ENCODE measurements around the gene TIGD2. TPM values are rescaled to one million over a fixed set of nuclear protein-coding genes. Genes with fewer than 3 reads are reported as not detected.

Gene TIGD2
- total RNA-seq, 2 experiments from 2014 or later = 3.3 to 3.9 TPM

- Histone ChIP-seq H3K9me3 (ENCODE audit: control insufficient read depth in 1 of 2, insufficient read depth in 1 of 2, low read length in 2 of 2) (no peaks in the 10 kb centered on the region), H3K27me3 (ENCODE audit: control insufficient read depth in 1 of 2, insufficient read depth in 2 of 2, low read length in 2 of 2) (no peaks in the 10 kb centered on the region), H3K36me3 (ENCODE audit: insufficient read depth, low read length) (no peaks in the 10 kb centered on the region), H3K4me1 (ENCODE audit: insufficient read depth, low read length) (no peaks in the 10 kb centered on the region), H3K27ac (ENCODE audit: low read depth in 1 of 2, low read length in 2 of 2) (no peak overlapping the region), H3K4me3 (ENCODE audit: low read length) (no peak overlapping the region)
- no peaks in the 10 kb centered on the region for H3K4me1 Mint-ChIP-seq (ENCODE audit: low read depth)
- no peak overlapping the region for H3K27ac Mint-ChIP-seq
- no peaks in the 10 kb centered on the region for H3K36me3 Mint-ChIP-seq (ENCODE audit: low read depth)
- POLR2A ChIA-PET = no interaction called here
- no peaks in the 10 kb centered on the region for H3K9me3 Mint-ChIP-seq
- H3K27me3 Mint-ChIP-seq = no peaks in the 10 kb centered on the region
- DNase-seq (no peak), ATAC-seq (ENCODE audit: poor library complexity) (no peak)
- H3K4me3 Mint-ChIP-seq = no peak overlapping the region
- CTCF ChIA-PET = interaction anchor here (0.7 kb wide), 1 partner anchor 420 kb away, joined by 3 read pairs; no protein-coding TSS in a partner anchor
- intact Hi-C loops (cut with DNase I, micrococcal nuclease) = no loop called here
- no peak for TF ChIP-seq CTCF (IDR thresholded peaks at IDR 0.05)
Observed at GRCh38 chr4:89123451-89123851, 12.1 kb downstream of the TIGD2 start.

- no peaks in the 10 kb centered on the region for H3K27me3 ChIP-seq (ENCODE audit: control insufficient read depth in 1 of 2, insufficient read depth in 2 of 2, low read length in 2 of 2)
- DNase-seq (no peak), ATAC-seq (ENCODE audit: poor library complexity) (no peak)
- no peak overlapping the region for H3K4me3 ChIP-seq (ENCODE audit: low read length)
- Mint-ChIP-seq H3K9me3 (no peaks in the 10 kb centered on the region), H3K27me3 (no peaks in the 10 kb centered on the region), H3K4me3 (no peak overlapping the region), H3K27ac (no peak overlapping the region), H3K4me1 (ENCODE audit: low read depth) (no peaks in the 10 kb centered on the region), H3K36me3 (ENCODE audit: low read depth) (no peaks in the 10 kb centered on the region)
- POLR2A ChIA-PET = no interaction called here
- TF ChIP-seq CTCF (IDR thresholded peaks at IDR 0.05) = no peak
- no peaks in the 10 kb centered on the region for H3K9me3 ChIP-seq (ENCODE audit: control insufficient read depth in 1 of 2, insufficient read depth in 1 of 2, low read length in 2 of 2)
- intact Hi-C loops (cut with DNase I, micrococcal nuclease) = no loop called here
- CTCF ChIA-PET = no interaction called here
- H3K36me3 ChIP-seq (ENCODE audit: insufficient read depth, low read length) = no peaks in the 10 kb centered on the region
- H3K27ac ChIP-seq (ENCODE audit: low read depth in 1 of 2, low read length in 2 of 2) = no peak overlapping the region
- H3K4me1 ChIP-seq (ENCODE audit: insufficient read depth, low read length) = no peaks in the 10 kb centered on the region
Observed at GRCh38 chr4:89125901-89126782, 14.8 kb downstream of the TIGD2 start.

GRCh38 chr4:89129080-89129640 is 17.8 kb downstream of the TIGD2 start:
- intact Hi-C loops (cut with DNase I, micrococcal nuclease) = no loop called here
- Mint-ChIP-seq H3K4me3 (no peak overlapping the region), H3K4me1 (ENCODE audit: low read depth) (no peaks in the 10 kb centered on the region), H3K9me3 (no peaks in the 10 kb centered on the region), H3K27me3 (no peaks in the 10 kb centered on the region), H3K36me3 (ENCODE audit: low read depth) (no peaks in the 10 kb centered on the region), H3K27ac (no peak overlapping the region)
- Histone ChIP-seq H3K4me1 (ENCODE audit: insufficient read depth, low read length) (no peaks in the 10 kb centered on the region), H3K4me3 (ENCODE audit: low read length) (no peak overlapping the region), H3K27me3 (ENCODE audit: control insufficient read depth in 1 of 2, insufficient read depth in 2 of 2, low read length in 2 of 2) (no peaks in the 10 kb centered on the region), H3K27ac (ENCODE audit: low read depth in 1 of 2, low read length in 2 of 2) (no peak overlapping the region), H3K9me3 (ENCODE audit: control insufficient read depth in 1 of 2, insufficient read depth in 1 of 2, low read length in 2 of 2) (no peaks in the 10 kb centered on the region), H3K36me3 (ENCODE audit: insufficient read depth, low read length) (no peaks in the 10 kb centered on the region)
- ATAC-seq (ENCODE audit: poor library complexity) (no peak), DNase-seq (no peak)
- no peak for TF ChIP-seq CTCF (IDR thresholded peaks at IDR 0.05)
- ChIA-PET POLR2A (no interaction called here), CTCF (no interaction called here)
